BLaER1 (cell line): Measurements from ENCODE around the gene RMRP.
"Not testable (repeated sequence)": the region's sequence is repeated elsewhere in the genome, so short reads cannot be mapped to it uniquely, and the experiment has no call there.

ENCODE experiments used
- H3K27ac ChIP-seq: shearing (Covaris generic); formaldehyde crosslinking; 2 replicates; pipeline ENCODE4 v1.8.1; 2022
- H3K27me3 ChIP-seq: shearing (Covaris generic); formaldehyde crosslinking; 2 replicates; pipeline ENCODE4 v1.8.1; 2022
- H3K36me3 ChIP-seq: shearing (Covaris generic); formaldehyde crosslinking; 2 replicates; pipeline ENCODE4 v1.8.1; 2022
- H3K4me1 ChIP-seq: shearing (Covaris generic); formaldehyde crosslinking; 2 replicates; pipeline ENCODE4 v1.8.1; 2022
- H3K4me2 ChIP-seq: shearing (Covaris generic); formaldehyde crosslinking; 2 replicates; pipeline ENCODE4 v1.8.1; 2022
- H3K4me3 ChIP-seq: shearing (Covaris generic); formaldehyde crosslinking; 2 replicates; pipeline ENCODE4 v1.8.1; 2022
- H3K9ac ChIP-seq: shearing (Covaris generic); formaldehyde crosslinking; 2 replicates; pipeline ENCODE4 v1.8.1; 2022
- H3K9me3 ChIP-seq: shearing (Covaris generic); formaldehyde crosslinking; 2 replicates; pipeline ENCODE4 v1.8.1; 2022
- H4K20me1 ChIP-seq: shearing (Covaris generic); formaldehyde crosslinking; 2 replicates; pipeline ENCODE4 v1.8.1; 2022
- Cebpa-rat ChIP-seq: shearing (Covaris generic); IDR thresholded peaks from 2 replicates; pipeline ENCODE4 v1.8.1; 2022

Gene RMRP

DNA sequence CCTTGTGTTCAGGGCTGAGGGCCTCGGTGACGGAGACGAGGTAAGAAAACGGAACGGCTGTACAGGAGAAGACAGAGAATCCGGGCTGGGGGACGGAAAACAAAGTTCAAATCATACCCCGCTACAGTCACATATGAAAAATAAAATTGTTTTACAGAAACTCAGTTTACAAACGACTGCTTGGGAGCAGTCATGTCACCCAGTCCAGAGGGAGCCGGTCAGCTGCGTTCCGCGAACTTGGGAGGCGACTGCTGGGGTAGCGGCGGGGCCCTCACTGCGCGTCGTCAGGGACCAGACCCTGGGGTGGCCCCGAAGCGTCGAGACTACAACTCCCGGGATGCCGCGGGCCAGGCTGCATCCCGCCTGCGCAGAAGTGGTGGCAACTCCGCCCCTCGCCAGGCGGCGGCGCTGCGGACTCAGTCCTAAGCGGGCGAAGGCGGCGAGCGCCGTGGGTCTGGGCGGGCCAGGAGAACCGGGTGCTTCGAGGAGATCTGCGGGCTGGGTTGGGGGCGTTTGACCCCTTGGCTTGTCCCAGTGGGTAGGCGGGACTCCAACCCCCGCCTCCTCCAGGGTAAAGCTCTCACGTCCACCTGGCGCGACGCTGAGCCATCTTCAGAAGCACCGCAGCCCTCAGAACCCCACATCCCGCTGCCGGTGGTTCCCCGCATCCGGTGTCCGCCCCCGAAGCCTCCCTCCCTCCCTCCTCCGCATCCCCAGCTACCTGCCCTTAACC is 11.1 kb downstream of the RMRP start:
- no peaks in the 10 kb centered on the region for H3K36me3 ChIP-seq
- no peak for TF ChIP-seq Cebpa-rat
- H3K4me2 ChIP-seq = peak overlapping the region; percentile 98
- H4K20me1 ChIP-seq = no peaks in the 10 kb centered on the region
- H3K4me1 ChIP-seq = peaks cover 91% of the 10 kb centered on the region
- H3K27ac ChIP-seq = peak overlapping the region; percentile 85
- H3K9me3 ChIP-seq = no peaks in the 10 kb centered on the region; the same call in 1 of the 2 replicates
- peak overlapping the region; percentile 73 for H3K4me3 ChIP-seq
- no peaks in the 10 kb centered on the region for H3K27me3 ChIP-seq
- peak overlapping the region; percentile 81 for H3K9ac ChIP-seq

DNA sequence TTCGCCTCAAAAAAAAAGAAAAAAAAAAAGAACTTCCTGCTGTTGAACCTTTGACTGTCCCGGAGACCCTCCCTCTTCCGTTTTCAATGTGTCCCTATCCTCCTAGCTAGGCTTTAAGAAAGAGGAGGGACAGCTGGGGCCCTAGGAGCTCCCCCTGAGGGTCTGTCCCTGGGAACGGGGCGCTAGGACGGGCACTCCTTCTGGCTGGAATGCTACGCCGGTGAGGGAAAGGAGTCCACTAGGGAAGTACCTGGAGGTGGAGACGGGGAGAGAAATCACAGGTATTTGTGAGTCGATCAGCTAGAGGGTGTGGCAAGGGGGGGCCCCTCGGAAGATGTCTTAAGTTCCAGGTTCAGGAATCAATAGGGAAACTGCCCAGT is 11.7 kb downstream of the RMRP start:
- no peak for TF ChIP-seq Cebpa-rat
- Histone ChIP-seq H3K4me2 (peak overlapping the region; percentile 98), H3K36me3 (peaks cover 2% of the 10 kb centered on the region; the same call in 1 of the 2 replicates), H3K4me3 (peak overlapping the region; percentile 73), H3K9ac (peak overlapping the region; percentile 81), H3K27ac (peak overlapping the region; percentile 85), H4K20me1 (no peaks in the 10 kb centered on the region), H3K27me3 (no peaks in the 10 kb centered on the region), H3K9me3 (peaks cover 1% of the 10 kb centered on the region; the same call in 1 of the 2 replicates), H3K4me1 (peaks cover 91% of the 10 kb centered on the region)

DNA sequence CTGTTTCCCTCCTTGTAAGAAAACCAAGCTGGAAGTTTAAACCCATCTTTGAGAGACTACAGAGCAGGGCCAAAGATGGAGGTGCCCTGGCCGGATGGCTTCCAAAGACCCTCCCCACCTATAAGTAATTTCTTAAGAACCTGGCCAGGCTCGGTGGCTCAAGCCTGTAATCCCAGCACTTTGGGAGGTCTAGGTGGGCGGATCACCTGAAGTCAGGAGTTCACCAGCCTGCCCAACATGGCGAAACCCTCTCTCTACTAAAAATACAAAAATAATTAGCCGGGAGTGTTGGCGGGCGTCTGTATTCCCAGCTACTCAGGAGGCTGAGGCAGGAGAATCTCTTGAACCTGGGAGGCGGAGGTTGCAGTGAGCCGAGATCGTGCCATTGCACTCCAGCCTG is 12.1 kb downstream of the RMRP start:
- Histone ChIP-seq H3K9ac (peak overlapping the region; percentile 81), H3K4me2 (peak overlapping the region; percentile 98), H3K27ac (peak overlapping the region; percentile 85), H3K4me3 (peak overlapping the region; percentile 73), H3K4me1 (peaks cover 91% of the 10 kb centered on the region)
- H4K20me1 ChIP-seq, H3K36me3 ChIP-seq, H3K27me3 ChIP-seq, H3K9me3 ChIP-seq: not testable (repeated sequence)

DNA sequence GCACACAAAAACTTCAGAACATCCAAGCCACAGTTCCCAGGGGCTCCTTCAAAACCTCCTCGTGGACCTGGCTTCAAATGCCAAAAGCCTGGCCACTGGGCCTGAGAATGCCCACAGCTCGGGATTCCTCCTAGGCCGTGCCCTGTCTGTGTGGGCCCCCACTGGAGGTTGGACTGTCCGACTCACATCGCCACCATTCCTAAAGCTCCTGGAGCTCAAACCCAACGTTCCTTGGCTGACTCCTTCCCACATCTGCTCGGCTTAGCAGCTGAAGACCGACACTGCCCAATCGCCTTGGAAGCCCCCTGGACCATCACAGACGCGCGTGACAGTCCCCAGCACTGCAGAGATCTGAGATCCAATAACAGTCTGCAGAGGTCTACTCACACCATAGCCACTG is 14.8 kb downstream of the RMRP start:
- H3K4me2 ChIP-seq = peak overlapping the region; percentile 98
- peak overlapping the region; percentile 60 for H3K27ac ChIP-seq

DNA sequence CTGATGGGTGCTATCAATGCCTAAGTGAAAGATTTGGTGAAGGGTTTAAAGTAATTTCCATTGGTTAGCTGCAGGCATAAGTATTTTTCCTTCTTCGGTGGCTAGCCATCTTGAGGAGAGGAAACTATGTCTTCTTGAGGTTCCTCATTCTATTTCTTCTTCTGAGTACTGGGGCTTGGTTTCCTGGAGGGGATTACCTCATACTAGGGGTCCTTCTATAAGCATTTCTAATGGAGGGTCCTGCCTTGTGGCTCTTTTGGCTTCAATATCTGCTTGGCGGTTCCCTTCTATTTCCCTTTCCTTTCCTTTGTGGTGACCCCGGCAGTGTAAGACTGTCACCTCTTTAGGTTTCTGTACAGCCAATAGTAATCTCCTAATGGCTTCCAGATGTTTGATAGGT is 16.3 kb downstream of the RMRP start:
- Histone ChIP-seq H3K27ac (peak overlapping the region; percentile 0; the same call in 1 of the 2 replicates), H3K36me3 (peaks cover 13% of the 10 kb centered on the region)
- not testable (repeated sequence) for H3K4me3 ChIP-seq

More for the DNA sequence above, 14.8 kb downstream of the RMRP start:
- Histone ChIP-seq H3K4me1 (peaks cover 91% of the 10 kb centered on the region), H4K20me1 (no peaks in the 10 kb centered on the region), H3K9ac (peak overlapping the region; percentile 48; the same call in 1 of the 2 replicates), H3K4me3 (no peak overlapping the region), H3K27me3 (no peaks in the 10 kb centered on the region), H3K36me3 (peaks cover 13% of the 10 kb centered on the region), H3K9me3 (peaks cover 12% of the 10 kb centered on the region)
- no peak for TF ChIP-seq Cebpa-rat

DNA sequence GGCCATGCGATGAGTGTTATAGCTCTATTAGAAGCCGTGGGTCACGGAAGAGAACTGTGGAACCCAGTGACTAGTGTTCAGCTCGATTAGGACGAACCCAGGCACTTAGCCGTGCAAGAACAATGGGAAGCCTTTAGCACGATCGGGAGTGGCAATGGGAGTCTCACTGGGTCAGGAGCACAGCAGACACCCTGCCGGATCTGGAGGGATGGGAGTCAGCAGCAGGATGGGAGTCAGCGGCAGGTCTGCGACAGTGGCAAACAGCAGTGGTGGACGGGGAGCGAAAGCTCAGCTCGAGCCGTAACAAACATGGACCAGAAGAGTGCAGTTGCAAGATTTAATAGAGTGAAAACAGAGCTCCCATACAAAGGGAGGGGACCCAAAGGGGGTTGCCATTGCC is 17.4 kb downstream of the RMRP start:
- Histone ChIP-seq H3K27ac (peak overlapping the region; percentile 97), H3K36me3 (peaks cover 13% of the 10 kb centered on the region), H3K4me2 (peak overlapping the region; percentile 90; the same call in 1 of the 2 replicates), H3K4me1 (peaks cover 100% of the 10 kb centered on the region), H3K9me3 (peaks cover 12% of the 10 kb centered on the region)
- H4K20me1 ChIP-seq, H3K4me3 ChIP-seq, H3K27me3 ChIP-seq, H3K9ac ChIP-seq: not testable (repeated sequence)

More for the DNA sequence above, 16.3 kb downstream of the RMRP start:
- H3K27me3 ChIP-seq, H3K9ac ChIP-seq, H4K20me1 ChIP-seq: not testable (repeated sequence)
- peaks cover 94% of the 10 kb centered on the region for H3K4me1 ChIP-seq
- H3K9me3 ChIP-seq = peaks cover 12% of the 10 kb centered on the region
- H3K4me2 ChIP-seq = peak overlapping the region; percentile 55

DNA sequence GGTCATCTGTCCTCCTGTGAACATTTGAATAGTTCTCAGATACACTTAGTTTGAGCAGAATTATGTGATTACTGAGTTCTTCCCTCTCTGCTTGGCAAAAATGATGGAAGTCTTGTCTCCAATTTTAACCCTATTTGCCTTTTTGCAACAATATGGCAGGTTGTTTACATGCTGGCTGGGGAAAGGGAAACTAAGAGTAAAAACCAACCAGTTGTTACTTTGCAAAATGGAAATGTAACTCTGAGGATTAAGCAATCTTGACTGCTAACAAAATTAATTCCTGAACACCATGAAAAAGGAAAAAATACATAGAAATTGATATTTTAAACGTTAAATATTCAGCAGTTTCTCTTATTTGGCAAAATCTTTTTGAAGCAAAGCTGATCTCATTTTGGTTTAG is 18.2 kb downstream of the RMRP start:
- H3K4me1 ChIP-seq = peaks cover 100% of the 10 kb centered on the region
- H3K9ac ChIP-seq = no peak overlapping the region
- H3K4me2 ChIP-seq = peak overlapping the region; percentile 90

DNA sequence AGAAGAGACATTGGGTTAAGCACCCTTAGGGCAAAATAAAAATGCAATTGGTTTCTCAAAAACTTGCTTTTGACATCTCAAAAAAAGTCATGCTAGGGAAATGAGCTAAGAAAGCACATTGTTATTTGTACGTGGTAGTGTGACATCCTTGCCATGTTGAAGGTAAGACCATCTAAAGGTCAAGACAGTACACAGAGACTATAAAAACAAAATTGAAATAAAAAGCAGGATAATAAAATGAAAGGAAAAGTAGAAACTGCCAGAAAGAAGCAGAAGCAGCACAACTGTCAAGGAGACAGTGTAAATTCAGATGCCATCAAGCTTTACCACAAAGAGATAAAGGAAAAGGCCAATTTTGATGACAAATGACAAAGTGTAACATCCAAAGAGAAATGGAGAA is 18.6 kb downstream of the RMRP start:
- not testable (repeated sequence) for H3K4me3 ChIP-seq, H3K27me3 ChIP-seq, H3K9ac ChIP-seq, H4K20me1 ChIP-seq
- peak overlapping the region; percentile 90 for H3K4me2 ChIP-seq
- H3K4me1 ChIP-seq = peaks cover 100% of the 10 kb centered on the region
- H3K36me3 ChIP-seq = peaks cover 13% of the 10 kb centered on the region
- peak overlapping the region; percentile 97 for H3K27ac ChIP-seq
- H3K9me3 ChIP-seq = peaks cover 12% of the 10 kb centered on the region

More for the DNA sequence above, 18.2 kb downstream of the RMRP start:
- H3K36me3 ChIP-seq = peaks cover 13% of the 10 kb centered on the region
- peak overlapping the region; percentile 97 for H3K27ac ChIP-seq
- H3K27me3 ChIP-seq = no peaks in the 10 kb centered on the region
- H3K9me3 ChIP-seq = peaks cover 12% of the 10 kb centered on the region
- no peaks in the 10 kb centered on the region for H4K20me1 ChIP-seq
- no peak overlapping the region for H3K4me3 ChIP-seq
- TF ChIP-seq Cebpa-rat = no peak

DNA sequence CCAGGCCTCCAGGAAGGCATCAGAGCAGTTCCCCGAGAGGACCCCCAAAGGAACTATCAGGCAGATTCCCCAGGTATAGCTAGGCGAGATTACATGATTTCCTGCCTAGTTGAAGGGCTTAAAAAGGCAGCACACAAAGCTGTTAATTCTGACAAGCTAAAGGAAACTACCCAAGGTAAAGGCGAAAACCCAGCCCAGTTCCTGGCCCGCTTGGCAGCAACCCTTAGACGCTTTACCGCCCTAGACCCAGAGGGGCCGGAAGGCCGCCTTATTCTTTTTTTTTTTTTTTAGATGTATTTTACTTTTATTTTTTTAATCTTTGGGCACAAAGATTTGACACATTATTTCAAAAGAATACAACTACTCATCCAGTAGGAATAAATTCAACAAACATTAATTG is 19.1 kb downstream of the RMRP start:
- H3K36me3 ChIP-seq = peaks cover 13% of the 10 kb centered on the region
- peaks cover 100% of the 10 kb centered on the region for H3K4me1 ChIP-seq
- peak overlapping the region; percentile 97 for H3K27ac ChIP-seq
- not testable (repeated sequence) for H3K27me3 ChIP-seq, H4K20me1 ChIP-seq, H3K4me3 ChIP-seq
- H3K9ac ChIP-seq = 0 out of 2 replicates have a peak overlapping the region, but pooled peaks have one; percentile 65
- H3K4me2 ChIP-seq = peak overlapping the region; percentile 90
- H3K9me3 ChIP-seq = peaks cover 12% of the 10 kb centered on the region

DNA sequence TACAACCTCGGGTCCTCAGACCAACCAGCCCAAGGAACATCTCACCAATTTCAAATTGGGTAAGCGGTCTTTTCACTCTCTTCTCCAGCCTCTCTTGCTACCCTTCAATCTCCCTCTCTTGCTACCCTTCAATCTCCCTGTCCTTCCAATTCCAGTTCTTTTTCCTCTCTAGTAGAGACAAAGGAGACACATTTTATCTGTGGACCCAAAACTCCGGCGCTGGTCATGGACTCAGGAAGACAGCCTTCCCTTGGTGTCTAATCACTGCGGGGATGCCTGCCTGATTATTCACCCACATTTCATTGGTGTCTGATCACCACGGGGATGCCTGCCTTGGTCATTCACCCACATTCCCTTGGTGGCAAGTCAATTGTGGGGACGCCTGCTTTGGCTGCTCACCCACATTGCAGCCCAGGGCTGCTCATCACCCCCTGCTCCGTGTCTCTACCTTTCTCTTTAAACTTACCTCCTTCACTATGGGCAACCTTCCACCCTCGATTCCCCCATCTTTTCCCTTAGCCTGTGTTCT is 20.3 kb downstream of the RMRP start:
- Histone ChIP-seq H3K4me3 (peak overlapping the region; percentile 31; the same call in 1 of the 2 replicates), H3K9ac (0 out of 2 replicates have a peak overlapping the region, but pooled peaks have one; percentile 82), H3K4me1 (peaks cover 100% of the 10 kb centered on the region), H3K36me3 (peaks cover 13% of the 10 kb centered on the region), H3K27ac (peak overlapping the region; percentile 97), H3K9me3 (peaks cover 12% of the 10 kb centered on the region), H3K4me2 (peak overlapping the region; percentile 90)
- not testable (repeated sequence) for H3K27me3 ChIP-seq, H4K20me1 ChIP-seq

DNA sequence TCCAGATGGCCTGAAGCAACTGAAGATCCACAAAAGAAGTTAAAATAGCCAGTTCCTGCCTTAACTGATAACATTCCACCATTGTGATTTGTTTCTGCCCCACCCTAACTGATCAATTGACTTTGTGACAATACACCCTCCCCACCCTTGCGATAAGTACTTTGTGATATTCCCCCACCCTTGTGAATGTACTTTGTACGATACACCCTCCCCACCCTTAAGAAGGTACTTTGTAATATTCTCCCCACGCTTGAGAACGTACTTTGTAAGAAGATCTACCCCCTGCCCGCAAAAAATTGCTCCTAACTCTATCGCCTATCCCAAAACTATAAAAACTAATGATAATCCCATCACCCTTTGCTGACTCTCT is 21.0 kb downstream of the RMRP start:
- Histone ChIP-seq H3K9me3 (peaks cover 12% of the 10 kb centered on the region), H3K36me3 (peaks cover 13% of the 10 kb centered on the region), H3K4me2 (peak overlapping the region; percentile 90), H3K4me3 (peak overlapping the region; percentile 30; the same call in 1 of the 2 replicates), H3K27ac (peak overlapping the region; percentile 97), H3K9ac (peak overlapping the region; percentile 82), H3K4me1 (peaks cover 95% of the 10 kb centered on the region)
- not testable (repeated sequence) for H3K27me3 ChIP-seq, H4K20me1 ChIP-seq
